Right lobe of liver (tissue), 4 donors: Measurements from ENCODE around the gene IGF1R.

Source experiments
- CTCF ChIP-seq, 4 donors: fragments of 200-600 bp in 3 of 4; fragments of 450-650 bp in 1 of 4; IDR thresholded peaks; one replicate each; pipeline versions ENCODE4 v1.5.1 to v1.8.0; 2016 to 2022; ENCODE audit warnings: antibody characterized with exemption in 4 of 4, mild to moderate bottlenecking in 2 of 4
- POLR2A ChIP-seq: fragments of 450-650 bp; IDR thresholded peaks from one replicate; pipeline ENCODE4 v1.6.1; 2017; ENCODE audit warnings: antibody characterized with exemption, mild to moderate bottlenecking
- donor health status: DM: no; HTN: no; CAD: no.
- donor health status: DM: no; HTN: no; CAD: no.
- donor health status: DM: no; HTN: yes; CAD: no.

GRCh38 chr15:98926236-98926635 lies 277.9 kb downstream of the IGF1R start:
- TF ChIP-seq POLR2A: no peak
- TF ChIP-seq CTCF (IDR thresholded peaks at IDR 0.05): no peak
